ENCODE data around the gene MBL2. TPM values are rescaled to one million over a fixed set of nuclear protein-coding genes. Genes with fewer than 3 reads are reported as not detected.

The MBL2 gene
- total RNA-seq, 1 donor from 2014 or later, result not detected

DNA sequence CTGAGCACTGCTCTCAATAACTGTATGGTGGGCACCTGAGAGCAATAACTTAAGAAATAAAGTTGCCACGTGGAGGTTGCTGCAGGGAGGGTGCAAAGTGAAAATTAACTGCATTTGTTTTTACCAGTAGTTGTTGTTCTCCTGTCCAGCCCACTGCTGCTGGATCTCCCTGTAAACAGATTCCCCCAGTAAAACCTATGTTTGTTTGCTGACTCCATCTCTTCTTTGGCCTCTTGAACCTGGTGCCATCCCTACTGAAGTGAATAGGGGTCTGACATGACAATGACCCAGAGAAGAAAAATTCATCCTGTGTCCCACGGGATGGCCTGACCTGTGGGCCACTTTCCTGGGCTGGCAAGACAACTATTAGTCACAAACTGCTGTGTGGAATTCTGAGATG lies 1.7 kb downstream of the MBL2 start:
- no peaks in the 10 kb centered on the region for H3K27me3 ChIP-seq (ENCODE audit: control insufficient read depth, insufficient read depth, low read length)
- TF ChIP-seq, protein P1, sequence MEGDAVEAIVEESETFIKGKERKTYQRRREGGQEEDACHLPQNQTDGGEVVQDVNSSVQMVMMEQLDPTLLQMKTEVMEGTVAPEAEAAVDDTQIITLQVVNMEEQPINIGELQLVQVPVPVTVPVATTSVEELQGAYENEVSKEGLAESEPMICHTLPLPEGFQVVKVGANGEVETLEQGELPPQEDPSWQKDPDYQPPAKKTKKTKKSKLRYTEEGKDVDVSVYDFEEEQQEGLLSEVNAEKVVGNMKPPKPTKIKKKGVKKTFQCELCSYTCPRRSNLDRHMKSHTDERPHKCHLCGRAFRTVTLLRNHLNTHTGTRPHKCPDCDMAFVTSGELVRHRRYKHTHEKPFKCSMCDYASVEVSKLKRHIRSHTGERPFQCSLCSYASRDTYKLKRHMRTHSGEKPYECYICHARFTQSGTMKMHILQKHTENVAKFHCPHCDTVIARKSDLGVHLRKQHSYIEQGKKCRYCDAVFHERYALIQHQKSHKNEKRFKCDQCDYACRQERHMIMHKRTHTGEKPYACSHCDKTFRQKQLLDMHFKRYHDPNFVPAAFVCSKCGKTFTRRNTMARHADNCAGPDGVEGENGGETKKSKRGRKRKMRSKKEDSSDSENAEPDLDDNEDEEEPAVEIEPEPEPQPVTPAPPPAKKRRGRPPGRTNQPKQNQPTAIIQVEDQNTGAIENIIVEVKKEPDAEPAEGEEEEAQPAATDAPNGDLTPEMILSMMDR (IDR thresholded peaks at IDR 0.05; ENCODE audit: insufficient read depth, low read length, poor library complexity, severe bottlenecking), result no peak
- H3K4me3 ChIP-seq (ENCODE audit: low read depth, low read length), result no peak overlapping the region
- DNase-seq (ENCODE audit: low read depth), result no peak
- H3K36me3 ChIP-seq (ENCODE audit: control insufficient read depth, insufficient read depth, low read length), result no peaks in the 10 kb centered on the region

DNA sequence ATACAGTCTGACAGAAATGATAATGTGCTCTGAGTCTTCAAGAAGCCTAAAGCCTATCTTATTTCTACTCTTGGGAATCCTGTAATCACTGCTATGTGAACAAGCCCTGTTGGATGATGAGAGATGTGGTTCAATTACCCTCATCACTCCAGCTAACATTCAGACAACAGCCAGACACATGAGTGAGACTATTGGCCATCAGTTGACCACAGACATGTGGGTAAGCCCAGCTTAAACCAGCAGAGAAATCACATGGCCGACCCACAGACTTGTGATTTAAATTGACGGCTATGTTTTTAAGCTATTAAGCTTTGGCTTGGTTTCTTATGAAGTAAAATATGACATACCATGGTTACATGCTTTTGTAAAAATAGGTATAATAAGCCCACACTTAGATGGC lies 2.6 kb downstream of the MBL2 start:
- Histone ChIP-seq H3K4me3 (ENCODE audit: low read depth, low read length) (no peak overlapping the region), H3K36me3 (ENCODE audit: control insufficient read depth, insufficient read depth, low read length) (no peaks in the 10 kb centered on the region), H3K27me3 (ENCODE audit: control insufficient read depth, insufficient read depth, low read length) (no peaks in the 10 kb centered on the region)
- TF ChIP-seq, protein P1 (IDR thresholded peaks at IDR 0.05; ENCODE audit: insufficient read depth, low read length, poor library complexity, severe bottlenecking), result no peak
- no peak for DNase-seq (ENCODE audit: low read depth)

DNA sequence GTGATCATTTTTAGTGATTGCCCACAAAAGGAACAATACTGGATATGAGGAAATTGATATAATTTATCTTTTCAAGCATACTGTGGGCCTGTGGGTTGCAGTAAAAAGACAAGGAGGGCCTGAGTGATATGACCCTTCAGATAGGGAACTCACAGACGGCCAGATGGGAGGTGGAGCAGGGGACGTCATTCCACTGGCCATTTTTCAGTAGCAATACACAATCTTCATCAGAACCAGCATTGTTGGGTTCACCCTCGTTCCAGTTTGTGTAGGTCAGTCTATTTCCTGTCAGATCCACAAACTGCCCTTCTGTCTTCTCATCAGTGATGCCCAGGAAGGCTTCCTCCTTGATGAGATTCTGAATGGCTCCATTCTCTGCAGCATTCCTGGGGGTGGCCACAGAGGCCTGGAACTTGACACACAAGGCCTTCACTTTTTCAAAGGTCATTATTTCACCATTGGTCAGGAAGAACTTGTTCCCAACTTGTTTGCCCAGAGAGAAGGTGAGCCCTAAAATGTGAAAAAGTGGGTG lies 4.5 kb downstream of the MBL2 start:
- Histone ChIP-seq H3K36me3 (ENCODE audit: control insufficient read depth, insufficient read depth, low read length) (no peaks in the 10 kb centered on the region), H3K27me3 (ENCODE audit: control insufficient read depth, insufficient read depth, low read length) (no peaks in the 10 kb centered on the region), H3K4me3 (ENCODE audit: low read depth, low read length) (no peak overlapping the region)
- TF ChIP-seq, protein P1 (IDR thresholded peaks at IDR 0.05; ENCODE audit: insufficient read depth, low read length, poor library complexity, severe bottlenecking), result no peak
- no peak for DNase-seq (ENCODE audit: low read depth)

DNA sequence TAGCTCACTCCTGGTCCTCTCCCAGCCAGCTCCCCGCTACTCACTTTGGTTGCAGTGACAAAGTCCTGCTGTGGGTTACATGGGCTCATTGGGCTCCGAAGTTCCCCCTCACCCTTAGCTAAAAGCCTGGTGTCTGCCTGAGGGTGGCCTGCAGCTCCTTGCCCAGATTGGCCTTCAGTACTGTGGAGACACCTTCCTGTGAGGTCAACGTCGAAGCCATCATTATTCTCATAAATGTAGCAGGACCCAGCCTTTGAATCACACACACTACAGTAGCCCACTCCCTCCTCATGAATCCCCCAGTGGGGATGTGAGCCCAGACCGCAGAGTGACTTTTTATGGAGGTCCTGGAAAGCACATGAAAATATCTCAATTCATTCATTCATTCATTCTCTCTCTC lies 10.5 kb downstream of the MBL2 start:
- Histone ChIP-seq H3K36me3 (ENCODE audit: control insufficient read depth, insufficient read depth, low read length) (no peaks in the 10 kb centered on the region), H3K4me3 (ENCODE audit: low read depth, low read length) (no peak overlapping the region), H3K27me3 (ENCODE audit: control insufficient read depth, insufficient read depth, low read length) (no peaks in the 10 kb centered on the region)
- no peak for DNase-seq (ENCODE audit: low read depth)
- TF ChIP-seq, protein P1 (IDR thresholded peaks at IDR 0.05; ENCODE audit: insufficient read depth, low read length, poor library complexity, severe bottlenecking), result no peak

DNA sequence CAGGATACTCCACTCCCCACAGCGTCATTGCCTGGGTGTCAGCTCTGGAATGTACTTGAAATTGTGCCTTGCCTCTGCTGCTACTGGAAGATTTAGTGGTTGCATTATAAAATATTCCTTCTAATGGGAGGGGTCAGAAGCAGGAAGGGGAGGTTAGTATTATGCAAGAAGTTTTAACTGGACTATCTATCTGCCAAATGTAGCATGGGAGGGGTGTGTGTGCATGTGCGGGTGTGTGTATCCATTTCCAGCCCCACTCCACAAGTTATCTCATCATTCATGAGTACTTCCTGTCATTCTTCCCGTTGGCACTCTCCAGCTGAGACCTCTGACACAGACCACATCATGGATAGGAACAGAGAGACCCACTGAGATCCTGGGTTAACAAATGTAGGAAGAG lies 13.4 kb downstream of the MBL2 start:
- no peaks in the 10 kb centered on the region for H3K27me3 ChIP-seq (ENCODE audit: control insufficient read depth, insufficient read depth, low read length)
- no peak overlapping the region for H3K4me3 ChIP-seq (ENCODE audit: low read depth, low read length)
- DNase-seq (ENCODE audit: low read depth), result no peak
- TF ChIP-seq, protein P1 (IDR thresholded peaks at IDR 0.05; ENCODE audit: insufficient read depth, low read length, poor library complexity, severe bottlenecking), result no peak
- no peaks in the 10 kb centered on the region for H3K36me3 ChIP-seq (ENCODE audit: control insufficient read depth, insufficient read depth, low read length)

DNA sequence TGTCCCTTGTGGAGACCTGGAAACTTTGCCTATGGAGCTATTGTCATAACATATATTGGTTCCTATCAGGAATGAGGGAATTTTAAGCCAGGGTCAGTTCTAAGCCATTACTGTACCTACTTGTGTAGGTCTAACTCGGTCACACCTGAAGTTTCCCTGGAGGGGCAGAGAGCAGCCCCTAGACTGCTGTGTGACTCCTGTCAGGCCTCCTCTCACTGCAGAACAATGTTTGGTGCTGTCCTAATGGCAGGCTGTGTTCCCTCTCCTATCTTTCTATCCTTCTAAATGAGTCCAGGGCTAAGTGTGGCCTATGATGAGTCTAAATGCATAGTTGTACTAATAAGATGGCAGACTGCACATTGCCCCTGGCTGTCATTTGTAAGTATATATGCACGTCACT lies 14.2 kb downstream of the MBL2 start:
- Histone ChIP-seq H3K27me3 (ENCODE audit: control insufficient read depth, insufficient read depth, low read length) (no peaks in the 10 kb centered on the region), H3K4me3 (ENCODE audit: low read depth, low read length) (no peak overlapping the region), H3K36me3 (ENCODE audit: control insufficient read depth, insufficient read depth, low read length) (no peaks in the 10 kb centered on the region)
- no peak for DNase-seq (ENCODE audit: low read depth)
- TF ChIP-seq, protein P1 (IDR thresholded peaks at IDR 0.05; ENCODE audit: insufficient read depth, low read length, poor library complexity, severe bottlenecking), result no peak
